Panc1 (cell line): ENCODE results near the gene PYGM. TPM values are rescaled to one million over a fixed set of nuclear protein-coding genes. Genes with fewer than 3 reads are reported as not detected.

Source experiments
- ATAC-seq: fragments of 200-7000 bp; cut with Tn5 transposase; 2 replicates; pipeline ENCODE4 v1.9.1; 2020; ENCODE audit warnings: mild to moderate bottlenecking, moderate library complexity
- BruUV-seq: library from RNA; stranded (reverse); fragments of 400-500 nt; replicated peaks from 2 replicates; lab custom pipeline; 2021; lab: Mats Ljungman, UMichigan
- CTCF ChIA-PET: fragments of 300-600 bp; sonication (Branson Sonifier 250); formaldehyde crosslinking; loops from one replicate; lab custom pipeline; 2022; ENCODE audit warnings: antibody characterized with exemption; lab: Charles Lee
- POLR2A ChIA-PET: fragments of 300-600 bp; sonication (Branson Sonifier 250); formaldehyde crosslinking; loops from one replicate; lab custom pipeline; 2022; ENCODE audit warnings: antibody characterized with exemption; lab: Charles Lee
- DNase-seq: peaks from one replicate; pipeline ENCODE4 v3.0.0-alpha.2; 2010; ENCODE audit warnings: low read depth, low spot score
- H3K27ac ChIP-seq: 2 replicates; pipeline ENCODE4 v1.5.1; 2011; ENCODE audit warnings: mild to moderate bottlenecking, low read length, inconsistent platforms
- H3K27me3 ChIP-seq: fragments of 200-500 bp; sonication (Bioruptor generic); 2 replicates; pipeline ENCODE4 v1.6.0; 2014; ENCODE audit warnings: low read length, inconsistent platforms; ENCODE audit not compliant: control insufficient read depth, insufficient read depth
- H3K36me3 ChIP-seq: fragments of 200-500 bp; sonication (Bioruptor generic); 2 replicates; pipeline ENCODE4 v1.5.1; 2014; ENCODE audit warnings: inconsistent platforms, mild to moderate bottlenecking, low read length, moderate library complexity; ENCODE audit not compliant: control insufficient read depth, insufficient read depth
- H3K4me1 ChIP-seq: 2 replicates; pipeline ENCODE4 v1.5.1; 2011; ENCODE audit warnings: inconsistent platforms, mild to moderate bottlenecking, low read length, moderate library complexity; ENCODE audit not compliant: control insufficient read depth, insufficient read depth
- H3K4me3 ChIP-seq, 2 experiments: 2 replicates each; pipeline ENCODE4 v1.5.1; 2011 to 2012; ENCODE audit warnings: low read depth in 2 of 2, low read length in 2 of 2, mild to moderate bottlenecking in 2 of 2, inconsistent platforms in 1 of 2, moderate library complexity in 1 of 2
- H3K9me3 ChIP-seq: fragments of 200-500 bp; sonication (Bioruptor generic); 2 replicates; pipeline ENCODE4 v1.5.1; 2014; ENCODE audit warnings: low read depth, mild to moderate bottlenecking, inconsistent platforms, low read length, moderate library complexity; ENCODE audit not compliant: control insufficient read depth, insufficient read depth
- POLR2AphosphoS5 ChIP-seq: IDR thresholded peaks from 2 replicates; pipeline ENCODE4 v1.6.1; 2012; ENCODE audit warnings: mild to moderate bottlenecking, low read depth, low read length, moderate library complexity
- SIN3A ChIP-seq: IDR thresholded peaks from 2 replicates; pipeline ENCODE4 v1.6.1; 2012; ENCODE audit warnings: low read depth, mild to moderate bottlenecking, low read length, moderate library complexity, borderline replicate concordance; ENCODE audit not compliant: insufficient read depth
- TCF7L2 ChIP-seq: IDR thresholded peaks from 2 replicates; pipeline ENCODE4 v1.6.1; 2011; ENCODE audit warnings: mild to moderate bottlenecking, low read depth, low read length, inconsistent platforms
- in situ Hi-C: cut with HindIII; loops from 2 replicates; pipeline ENCODE4 v1.10.0; 2016; ENCODE audit warnings: low sequenced_read_pairs, low pct_unique_long_range_greater_than_20kb
- intact Hi-C: fragments of 100-400 bp; cut with micrococcal nuclease; formaldehyde crosslinking; loops from one replicate; pipeline ENCODE4 v1.10.0; 2022; ENCODE audit not compliant: unreplicated experiment
- total RNA-seq: library from RNA; stranded (reverse); gene quantifications from one replicate; pipeline ENCODE4 v1.2.1, GENCODE V29; 2021; ENCODE audit not compliant: unreplicated experiment
- TF ChIP-seq, protein P1 (sequence below), 2 experiments: IDR thresholded peaks; 2 replicates each; pipeline ENCODE4 v1.6.1; 2011 to 2012; ENCODE audit warnings: low read depth in 2 of 2, control low read depth in 1 of 2, low read length in 1 of 2, mild to moderate bottlenecking in 1 of 2, moderate library complexity in 1 of 2; ENCODE audit not compliant: insufficient read depth in 1 of 2
- TF ChIP-seq, protein P2 (sequence below): fragments of 450-650 bp; IDR thresholded peaks from 2 replicates; pipeline ENCODE4 v1.5.1; 2017; ENCODE audit warnings: mild to moderate bottlenecking

PYGM gene
- total RNA-seq, 1 experiment from 2014 or later = 0.39 TPM

DNA sequence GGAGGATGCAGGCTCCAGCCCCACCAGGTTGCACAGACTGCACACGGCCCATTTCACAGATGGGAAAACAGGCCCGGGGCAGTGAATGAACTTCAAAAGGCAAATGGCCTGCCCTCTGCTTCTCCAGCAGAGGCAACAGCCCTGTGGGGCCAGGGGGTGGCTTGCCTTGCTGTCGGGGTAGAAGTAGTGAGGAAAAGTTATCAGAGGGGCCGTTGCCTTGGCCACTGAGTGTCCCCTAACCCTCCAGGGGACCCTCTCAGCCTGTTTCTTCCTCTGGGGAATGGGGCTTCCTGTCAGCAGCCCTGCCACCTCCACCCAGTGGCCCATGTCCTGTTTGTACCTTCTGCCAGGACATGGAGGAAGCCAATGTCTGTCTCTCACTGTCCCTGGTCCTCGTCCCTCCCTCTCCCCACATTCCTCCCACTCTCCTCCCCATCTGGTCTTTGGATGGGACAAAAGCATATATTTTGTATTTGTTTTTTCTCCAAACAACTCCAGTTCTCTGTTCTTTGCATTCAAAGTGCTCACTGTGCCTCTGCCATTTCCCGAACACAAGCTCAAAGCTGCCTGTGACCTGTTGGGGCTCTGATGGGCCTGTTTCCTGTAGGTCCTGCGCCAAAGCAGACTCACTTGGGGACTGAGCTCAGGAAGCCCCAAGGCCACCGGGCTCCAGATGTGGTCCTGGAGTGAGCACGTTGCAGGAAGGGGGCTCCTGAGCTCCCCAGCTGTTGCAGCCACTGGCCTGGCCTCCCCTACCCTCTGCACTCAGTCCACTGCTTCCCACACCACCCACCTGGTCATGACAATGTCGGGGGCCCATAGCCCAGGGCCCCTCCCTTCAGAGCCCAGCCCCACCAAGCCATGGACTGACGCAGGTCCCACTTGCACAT is 33.7 kb upstream of the PYGM start:
- BruUV-seq = no TSS peak
- no peak overlapping the region for H3K4me3 ChIP-seq
- H3K27me3 ChIP-seq = no peaks in the 10 kb centered on the region
- ChIA-PET CTCF (interaction anchor here (0.6 kb wide), 1 partner anchor 52 kb away, joined by 4 read pairs; no protein-coding TSS in a partner anchor), POLR2A (interaction anchor here (1.1 kb wide), 1 partner anchor 15 kb away, joined by 4 read pairs; the partner anchor contains the start of gene SF1)
- no peaks in the 10 kb centered on the region for H3K9me3 ChIP-seq
- DNase-seq (no peak), ATAC-seq (no peak)
- in situ Hi-C loops (no loop called here), intact Hi-C loops (no loop called here)
- H3K4me1 ChIP-seq = no peaks in the 10 kb centered on the region
- TF ChIP-seq POLR2AphosphoS5 (no peak), SIN3A (no peak)
- TF ChIP-seq, protein P1, sequence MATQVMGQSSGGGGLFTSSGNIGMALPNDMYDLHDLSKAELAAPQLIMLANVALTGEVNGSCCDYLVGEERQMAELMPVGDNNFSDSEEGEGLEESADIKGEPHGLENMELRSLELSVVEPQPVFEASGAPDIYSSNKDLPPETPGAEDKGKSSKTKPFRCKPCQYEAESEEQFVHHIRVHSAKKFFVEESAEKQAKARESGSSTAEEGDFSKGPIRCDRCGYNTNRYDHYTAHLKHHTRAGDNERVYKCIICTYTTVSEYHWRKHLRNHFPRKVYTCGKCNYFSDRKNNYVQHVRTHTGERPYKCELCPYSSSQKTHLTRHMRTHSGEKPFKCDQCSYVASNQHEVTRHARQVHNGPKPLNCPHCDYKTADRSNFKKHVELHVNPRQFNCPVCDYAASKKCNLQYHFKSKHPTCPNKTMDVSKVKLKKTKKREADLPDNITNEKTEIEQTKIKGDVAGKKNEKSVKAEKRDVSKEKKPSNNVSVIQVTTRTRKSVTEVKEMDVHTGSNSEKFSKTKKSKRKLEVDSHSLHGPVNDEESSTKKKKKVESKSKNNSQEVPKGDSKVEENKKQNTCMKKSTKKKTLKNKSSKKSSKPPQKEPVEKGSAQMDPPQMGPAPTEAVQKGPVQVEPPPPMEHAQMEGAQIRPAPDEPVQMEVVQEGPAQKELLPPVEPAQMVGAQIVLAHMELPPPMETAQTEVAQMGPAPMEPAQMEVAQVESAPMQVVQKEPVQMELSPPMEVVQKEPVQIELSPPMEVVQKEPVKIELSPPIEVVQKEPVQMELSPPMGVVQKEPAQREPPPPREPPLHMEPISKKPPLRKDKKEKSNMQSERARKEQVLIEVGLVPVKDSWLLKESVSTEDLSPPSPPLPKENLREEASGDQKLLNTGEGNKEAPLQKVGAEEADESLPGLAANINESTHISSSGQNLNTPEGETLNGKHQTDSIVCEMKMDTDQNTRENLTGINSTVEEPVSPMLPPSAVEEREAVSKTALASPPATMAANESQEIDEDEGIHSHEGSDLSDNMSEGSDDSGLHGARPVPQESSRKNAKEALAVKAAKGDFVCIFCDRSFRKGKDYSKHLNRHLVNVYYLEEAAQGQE (IDR thresholded peaks at IDR 0.05; ENCODE audit: insufficient read depth in 1 of 2, low read depth in 2 of 2, low read length in 1 of 2) = no peak
- H3K36me3 ChIP-seq = no peaks in the 10 kb centered on the region; the same call in 1 of the 2 replicates
- H3K27ac ChIP-seq = no peak overlapping the region

DNA sequence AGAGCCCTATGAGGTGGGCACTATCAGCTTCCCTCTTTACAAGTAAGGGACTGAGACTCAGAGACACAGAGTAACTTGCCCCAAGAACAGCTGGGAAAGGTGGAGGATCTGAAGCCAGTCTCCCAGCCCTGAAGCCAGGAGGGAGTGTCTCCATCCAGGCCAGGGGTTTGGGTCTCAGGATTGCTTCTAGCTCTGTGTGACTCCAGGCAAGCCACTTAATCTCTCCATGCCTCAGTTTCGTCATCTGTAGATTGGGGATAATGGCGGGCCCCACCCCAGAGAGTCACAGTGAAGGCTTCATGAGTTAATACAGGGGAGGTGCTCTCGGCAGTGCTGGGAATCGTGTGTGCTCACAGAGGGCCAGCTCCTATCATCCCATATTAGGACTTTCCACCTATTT is 32.7 kb upstream of the PYGM start:
- no TSS peak for BruUV-seq
- intact Hi-C loops (no loop called here), in situ Hi-C loops (no loop called here)
- TF ChIP-seq, protein P2, sequence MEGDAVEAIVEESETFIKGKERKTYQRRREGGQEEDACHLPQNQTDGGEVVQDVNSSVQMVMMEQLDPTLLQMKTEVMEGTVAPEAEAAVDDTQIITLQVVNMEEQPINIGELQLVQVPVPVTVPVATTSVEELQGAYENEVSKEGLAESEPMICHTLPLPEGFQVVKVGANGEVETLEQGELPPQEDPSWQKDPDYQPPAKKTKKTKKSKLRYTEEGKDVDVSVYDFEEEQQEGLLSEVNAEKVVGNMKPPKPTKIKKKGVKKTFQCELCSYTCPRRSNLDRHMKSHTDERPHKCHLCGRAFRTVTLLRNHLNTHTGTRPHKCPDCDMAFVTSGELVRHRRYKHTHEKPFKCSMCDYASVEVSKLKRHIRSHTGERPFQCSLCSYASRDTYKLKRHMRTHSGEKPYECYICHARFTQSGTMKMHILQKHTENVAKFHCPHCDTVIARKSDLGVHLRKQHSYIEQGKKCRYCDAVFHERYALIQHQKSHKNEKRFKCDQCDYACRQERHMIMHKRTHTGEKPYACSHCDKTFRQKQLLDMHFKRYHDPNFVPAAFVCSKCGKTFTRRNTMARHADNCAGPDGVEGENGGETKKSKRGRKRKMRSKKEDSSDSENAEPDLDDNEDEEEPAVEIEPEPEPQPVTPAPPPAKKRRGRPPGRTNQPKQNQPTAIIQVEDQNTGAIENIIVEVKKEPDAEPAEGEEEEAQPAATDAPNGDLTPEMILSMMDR = no peak
- no peak for TF ChIP-seq POLR2AphosphoS5
- no peak for TF ChIP-seq TCF7L2
- TF ChIP-seq, protein P1 (IDR thresholded peaks at IDR 0.05; ENCODE audit: insufficient read depth in 1 of 2, low read depth in 2 of 2, low read length in 1 of 2) = no peak
- TF ChIP-seq SIN3A = no peak
- Histone ChIP-seq H3K36me3 (no peaks in the 10 kb centered on the region; the same call in 1 of the 2 replicates), H3K27me3 (no peaks in the 10 kb centered on the region), H3K9me3 (no peaks in the 10 kb centered on the region), H3K4me1 (no peaks in the 10 kb centered on the region), H3K4me3 (no peak overlapping the region), H3K27ac (no peak overlapping the region)
- POLR2A ChIA-PET = interaction anchor here (1.1 kb wide), 1 partner anchor 35 kb away, joined by 3 read pairs; no protein-coding TSS in a partner anchor
- no peak for ATAC-seq
- CTCF ChIA-PET = no interaction called here
- no peak for DNase-seq
